ENCODE data around the gene CACNA1E.
A peak's percentile ranks its signal among the peaks of the same experiment; 100 is the strongest.
"Not testable (repeated sequence)": the region's sequence is repeated elsewhere in the genome, so short reads cannot be mapped to it uniquely, and the experiment has no call there.

CACNA1E gene

GRCh38 chr1:181504399-181504842, 21.1 kb downstream of the CACNA1E start:
- intact Hi-C loops (cut with DNase I): no loop called here
- peak in 10 of 42 donors; percentile 26 to 68 (median 50) for DNase-seq

- DNase-seq: no peak
- intact Hi-C loops (cut with DNase I): no loop called here
These were observed 23.4 kb downstream of the CACNA1E start for GRCh38 chr1:181506563-181507353.

DNA sequence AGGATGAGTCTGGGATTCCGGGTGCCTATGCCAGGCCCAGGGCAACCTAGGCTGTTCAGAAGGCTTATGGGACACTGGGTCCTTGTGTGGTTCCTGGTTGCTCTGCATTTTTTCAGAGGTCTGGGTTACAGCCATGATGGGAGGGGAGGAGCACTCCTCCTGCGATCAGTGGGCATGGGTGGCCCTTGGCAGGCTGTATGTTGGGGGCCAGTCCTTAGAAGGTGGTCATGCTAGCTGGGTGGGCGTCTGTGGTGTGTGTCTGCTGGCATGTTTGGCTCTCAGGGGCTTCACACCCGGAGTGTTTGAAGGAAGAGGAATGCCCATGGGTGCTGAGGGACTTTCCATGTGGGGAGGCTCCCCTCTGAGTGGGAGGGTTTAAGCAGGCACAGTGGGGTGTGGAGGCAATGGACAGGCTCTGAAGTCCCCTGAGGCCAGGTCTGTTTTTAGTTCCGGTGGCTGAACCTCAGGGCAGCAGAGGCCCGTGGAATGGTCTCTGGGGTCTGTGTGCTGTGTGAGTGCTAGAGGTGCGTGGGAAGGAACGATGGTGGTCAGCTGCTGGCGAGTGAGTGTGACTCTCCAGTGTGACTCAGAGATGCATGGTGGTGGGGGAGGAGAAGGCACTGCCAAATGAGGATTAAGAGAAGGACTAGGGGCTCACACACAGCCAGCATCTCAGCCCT, 25.3 kb downstream of the CACNA1E start:
- intact Hi-C loops (cut with DNase I): no loop called here
- DNase-seq: no peak

DNA sequence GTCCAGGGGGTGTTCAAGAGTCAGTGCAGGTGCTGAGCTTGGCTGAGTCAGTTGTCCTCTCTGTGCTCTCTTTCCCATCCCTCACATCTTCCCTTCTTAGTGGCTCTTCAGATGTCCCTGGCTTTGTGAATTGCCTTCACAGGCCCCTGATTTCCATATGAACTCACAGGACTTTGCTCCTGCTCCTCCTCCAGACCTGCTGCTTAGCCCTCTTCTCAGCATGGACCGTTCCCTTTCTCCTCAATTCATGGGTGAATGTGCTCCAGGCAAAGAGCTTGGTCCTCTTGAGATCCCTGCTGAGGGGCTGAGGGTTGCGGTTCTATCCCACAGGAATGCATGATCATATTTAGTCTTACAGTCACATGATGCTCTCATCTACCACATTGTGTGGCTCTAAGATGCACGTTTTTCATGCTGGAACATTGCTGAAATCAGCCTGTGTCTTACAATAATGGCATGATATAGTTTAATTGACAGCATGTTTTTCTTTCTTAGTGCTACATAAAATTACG, 30.5 kb downstream of the CACNA1E start:
- intact Hi-C loops (cut with DNase I): no loop called here
- no peak for DNase-seq

- DNase-seq: peak in 40 of 42 donors; percentile 33 to 93 (median 68)
- intact Hi-C loops (cut with DNase I): no loop called here
These were observed 31.3 kb downstream of the CACNA1E start for GRCh38 chr1:181514298-181515290.

GRCh38 chr1:181516706-181517105, 33.4 kb downstream of the CACNA1E start:
- DNase-seq: peak in 7 of 42 donors; percentile 26 to 66 (median 54)
- intact Hi-C loops (cut with DNase I): no loop called here

DNA sequence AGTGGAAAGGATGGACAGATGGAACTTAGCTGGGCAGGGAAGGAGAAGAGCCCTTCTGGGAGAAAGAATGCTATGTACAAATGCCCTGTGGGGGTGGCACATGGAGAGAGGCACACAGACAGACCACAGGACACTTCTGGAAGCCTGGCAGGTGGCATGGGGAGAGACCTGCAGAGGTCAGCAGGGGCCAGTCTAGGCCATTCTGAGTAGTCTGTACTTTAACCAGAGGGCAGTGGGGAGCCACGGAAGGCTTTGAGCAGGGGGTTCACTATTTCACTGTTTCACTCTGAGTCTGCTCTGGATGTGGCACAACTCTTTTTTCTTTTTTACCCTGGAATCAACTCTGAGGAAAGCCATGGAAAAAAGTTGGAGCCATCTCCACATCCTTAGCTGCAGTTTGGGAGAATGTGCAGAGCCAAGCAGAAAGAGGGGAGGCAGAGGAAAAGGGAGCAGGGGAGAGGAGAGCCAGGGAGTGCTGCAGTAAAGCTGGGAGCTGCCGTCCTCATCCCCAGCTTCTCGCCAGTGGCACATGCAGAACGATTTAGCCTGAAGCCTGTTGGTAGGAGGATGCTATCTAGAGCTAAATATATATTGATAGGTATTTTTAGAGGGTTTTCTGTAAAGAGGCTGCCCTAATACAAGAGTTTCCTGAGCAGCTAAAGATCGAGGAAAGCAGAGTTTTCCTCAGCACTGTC, 34.0 kb downstream of the CACNA1E start:
- intact Hi-C loops (cut with DNase I): no loop called here

DNA sequence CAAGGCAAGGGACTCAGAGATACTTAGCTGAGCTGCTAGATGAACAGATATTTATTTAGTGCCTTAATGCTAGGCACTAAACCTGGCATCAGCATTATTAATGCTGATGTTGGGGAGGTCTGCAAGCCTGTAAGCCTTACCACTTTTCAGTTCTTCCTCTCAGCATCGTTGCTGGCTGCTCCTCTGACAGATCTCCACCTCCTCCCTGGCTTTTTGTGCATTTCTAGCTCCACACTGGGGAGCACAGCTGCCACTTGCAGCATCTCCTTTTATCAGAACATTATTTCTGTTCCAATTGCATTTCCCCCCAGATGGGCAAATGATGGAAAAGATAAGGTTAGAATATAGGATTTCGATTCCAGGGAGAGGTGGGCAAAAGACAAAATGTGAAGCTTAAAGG, 34.8 kb downstream of the CACNA1E start:
- DNase-seq: peak in 13 of 42 donors; percentile 26 to 74 (median 48)
- intact Hi-C loops (cut with DNase I): no loop called here

More for the DNA sequence above, 34.0 kb downstream of the CACNA1E start:
- DNase-seq: peak in 6 of 42 donors; percentile 13 to 57 (median 42)

DNA sequence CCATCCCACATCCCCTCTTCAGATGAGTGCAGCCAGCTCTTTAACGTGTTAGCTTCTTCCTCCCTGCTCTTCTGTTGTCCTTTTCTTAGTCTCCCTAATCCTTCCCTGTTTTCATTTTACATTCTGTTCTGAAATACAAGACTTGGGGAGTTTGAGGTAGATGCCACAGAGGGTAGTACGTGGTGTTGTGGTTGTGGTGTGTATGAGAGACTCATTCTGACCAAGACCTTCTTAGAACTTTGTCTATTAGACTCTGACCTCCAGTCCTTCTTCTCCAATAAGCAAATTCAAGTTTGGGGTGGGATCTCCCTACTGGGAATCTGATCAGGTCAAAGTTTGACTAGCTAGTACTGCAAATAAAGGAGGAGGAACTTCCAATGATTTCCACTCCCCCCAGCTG, 39.5 kb downstream of the CACNA1E start:
- intact Hi-C loops (cut with DNase I): no loop called here
- DNase-seq: peak in 1 of 42 donors; percentile 5

- peak in 1 of 42 donors; percentile 3 for DNase-seq
- intact Hi-C loops (cut with DNase I): no loop called here
These were observed 41.9 kb downstream of the CACNA1E start for GRCh38 chr1:181525104-181525721.

DNA sequence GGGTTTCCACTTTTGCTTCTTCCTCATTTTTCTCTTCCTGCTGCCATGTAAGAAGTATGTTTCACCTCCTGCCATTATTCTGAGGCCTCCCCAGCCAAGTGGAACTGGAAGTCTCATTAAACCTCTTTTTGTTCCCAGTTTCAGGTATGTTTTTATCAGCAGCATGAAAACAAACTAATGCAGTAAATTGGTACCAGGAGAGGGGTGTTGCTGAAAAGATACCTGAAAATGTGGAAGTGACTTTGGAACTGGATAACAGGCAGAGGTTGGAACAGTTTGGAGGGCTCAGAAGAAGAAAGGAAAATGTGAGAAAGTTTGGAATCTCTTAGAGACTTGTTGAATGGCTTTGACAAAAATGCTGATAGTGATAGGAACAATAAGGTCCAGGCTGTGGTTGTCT, 44.9 kb downstream of the CACNA1E start:
- DNase-seq; intact Hi-C loops (cut with DNase I): not testable (repeated sequence)

DNA sequence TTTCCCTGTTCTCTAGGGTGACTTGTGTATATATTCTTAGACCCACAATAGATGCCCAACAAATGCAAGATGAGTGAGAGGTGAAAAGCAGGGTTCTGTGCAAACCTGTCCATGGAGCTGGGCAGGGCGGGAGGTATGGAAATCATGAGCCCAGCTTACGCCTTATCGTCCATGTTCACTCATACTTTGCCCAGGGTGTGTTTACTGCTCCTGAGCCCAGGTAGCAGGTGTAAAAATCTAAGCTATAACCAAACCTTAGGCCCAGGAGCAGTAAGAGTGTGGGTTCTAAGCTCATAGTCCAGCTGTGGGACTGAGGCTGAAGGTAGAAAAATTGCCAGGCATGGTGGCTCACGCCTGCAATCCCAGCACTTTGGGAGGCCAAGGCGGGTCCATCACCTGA, 48.1 kb downstream of the CACNA1E start:
- no peak for DNase-seq
- intact Hi-C loops (cut with DNase I): no loop called here

GRCh38 chr1:181531951-181532600, 48.8 kb downstream of the CACNA1E start:
- DNase-seq: peak in 1 of 42 donors; percentile 37
- intact Hi-C loops (cut with DNase I): no loop called here

DNA sequence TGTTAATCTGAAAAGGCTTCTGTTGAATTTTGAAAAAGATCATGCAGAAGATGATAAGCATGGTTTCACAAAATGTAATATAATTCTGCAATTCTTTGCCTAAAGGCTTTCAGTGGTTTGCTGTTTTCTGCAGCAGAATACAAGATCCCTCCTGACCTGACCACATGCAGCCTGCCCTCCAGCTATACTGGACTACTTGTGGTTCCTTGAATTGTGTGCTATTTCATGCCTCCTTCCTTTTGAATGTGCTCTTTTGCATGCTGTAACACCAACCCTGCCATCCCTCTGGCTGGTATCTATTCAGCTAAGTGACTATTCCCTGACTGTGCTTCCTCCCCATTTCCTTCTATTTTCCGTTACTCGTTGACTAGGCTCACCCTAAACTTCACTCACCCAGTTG, 55.5 kb downstream of the CACNA1E start:
- intact Hi-C loops (cut with DNase I): no loop called here
- DNase-seq: peak in 1 of 42 donors; percentile 28

DNA sequence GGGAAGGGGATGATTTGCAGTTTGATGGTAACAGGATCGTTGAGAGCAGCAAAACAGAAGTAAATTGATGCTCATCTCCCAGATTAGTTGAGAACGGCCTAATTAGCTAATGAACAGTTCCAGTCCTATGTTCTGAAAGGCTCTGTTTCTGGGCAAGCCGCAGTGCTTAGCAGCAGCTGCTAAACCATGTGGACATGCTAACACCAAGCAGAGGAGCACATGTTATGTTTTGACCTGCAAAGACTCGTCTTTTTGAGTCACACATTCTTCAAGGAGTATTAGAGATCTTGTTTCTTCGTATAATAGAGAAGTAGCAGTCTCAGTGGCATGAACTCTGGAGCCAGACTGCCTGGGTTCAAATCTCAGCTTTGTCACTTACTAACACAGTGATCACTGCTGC, 58.1 kb downstream of the CACNA1E start:
- no peak for DNase-seq
- intact Hi-C loops (cut with DNase I): no loop called here

DNA sequence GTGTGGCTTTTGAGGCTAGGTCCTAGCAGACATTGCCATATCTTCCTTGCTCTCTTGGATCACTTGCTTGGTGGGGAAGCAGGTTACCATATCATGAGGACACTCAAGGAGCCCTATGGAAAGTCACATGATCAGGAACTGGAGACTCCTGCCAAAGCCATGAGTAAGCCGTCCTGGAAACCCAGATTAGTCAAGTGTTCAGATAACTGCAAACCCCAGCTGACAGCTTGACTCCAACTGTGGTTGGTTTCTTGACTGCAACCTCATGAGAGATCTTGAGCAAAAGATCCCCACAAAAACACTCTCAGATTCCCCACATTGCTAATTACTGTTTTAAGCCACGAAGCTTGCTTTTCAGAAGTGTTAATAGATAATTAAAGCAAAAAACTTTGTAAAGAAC, 58.6 kb downstream of the CACNA1E start:
- no peak for DNase-seq
- intact Hi-C loops (cut with DNase I): no loop called here

DNA sequence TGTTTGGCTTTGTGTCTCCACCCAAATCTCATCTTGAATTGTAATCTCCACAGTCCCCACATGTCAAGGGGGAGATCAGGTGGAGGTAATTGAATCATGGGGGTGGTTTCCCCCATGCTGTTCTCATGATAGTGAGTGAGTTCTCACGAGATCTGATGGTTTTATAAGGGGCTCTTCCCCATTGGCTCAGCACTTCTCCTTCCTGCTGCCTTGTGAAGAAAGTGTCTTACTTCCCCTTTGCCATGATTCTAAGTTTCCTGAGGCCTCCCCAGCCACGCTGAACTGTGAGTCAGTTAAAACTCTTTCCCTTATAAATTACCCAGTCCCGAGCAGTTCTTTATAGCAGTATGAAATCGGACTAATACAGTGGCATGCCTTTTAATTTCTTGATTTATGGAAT, 59.1 kb downstream of the CACNA1E start:
- intact Hi-C loops (cut with DNase I); DNase-seq: not testable (repeated sequence)
